Measurements from ENCODE around the gene SPOP.

- TF ChIP-seq POLR2A (IDR thresholded peaks at IDR 0.05) (no peak), CTCF (IDR thresholded peaks at IDR 0.05) (no peak)
Measured at GRCh38 chr17:49590874-49591273, 87.0 kb downstream of the SPOP start.
